Astrocyte of the spinal cord (primary cell): Measurements from ENCODE around the gene NDUFB2.

Experiments
- DNase-seq: peaks from one replicate; pipeline ENCODE4 v3.0.0; 2011; ENCODE audit warnings: low read depth, low spot score
- H3K4me3 ChIP-seq: 2 replicates; pipeline ENCODE4 v1.5.1; 2011; ENCODE audit warnings: low read depth, mild to moderate bottlenecking, low read length, moderate library complexity
- CTCF ChIP-seq: IDR thresholded peaks from 2 replicates; pipeline ENCODE4 v1.5.1; 2012; ENCODE audit warnings: low read depth, mild to moderate bottlenecking, low read length, inconsistent platforms
- in situ Hi-C: cut with HindIII; loops from 2 replicates; pipeline ENCODE4 v1.10.0; 2017; ENCODE audit warnings: low sequenced_read_pairs

Gene NDUFB2

GRCh38 chr7:140654661-140655060 is 41.8 kb upstream of the NDUFB2 start:
- no peak for DNase-seq
- no peak overlapping the region for H3K4me3 ChIP-seq
- TF ChIP-seq CTCF = no peak
- in situ Hi-C loops = no loop called here

GRCh38 chr7:140655511-140656408 is 40.7 kb upstream of the NDUFB2 start:
- no peak for DNase-seq
- H3K4me3 ChIP-seq = no peak overlapping the region
- in situ Hi-C loops = no loop called here
- TF ChIP-seq CTCF = no peak

- DNase-seq = peak; percentile 49
- in situ Hi-C loops = no loop called here
- TF ChIP-seq CTCF = no peak
- H3K4me3 ChIP-seq = no peak overlapping the region
Measured at GRCh38 chr7:140656548-140657515, 39.7 kb upstream of the NDUFB2 start.

- TF ChIP-seq CTCF = no peak
- in situ Hi-C loops = no loop called here
- no peak for DNase-seq
- H3K4me3 ChIP-seq = no peak overlapping the region
Measured at GRCh38 chr7:140657891-140658290, 38.6 kb upstream of the NDUFB2 start.

GRCh38 chr7:140659856-140660255 is 36.7 kb upstream of the NDUFB2 start:
- in situ Hi-C loops = no loop called here

More at GRCh38 chr7:140659856-140660255, 36.7 kb upstream of the NDUFB2 start:
- no peak overlapping the region for H3K4me3 ChIP-seq
- TF ChIP-seq CTCF = no peak
- no peak for DNase-seq
